Liver (tissue), 9 donors: ENCODE measurements around the gene RFT1. TPM values are rescaled to one million over a fixed set of nuclear protein-coding genes. Genes with fewer than 3 reads are reported as not detected.

Experiments
- DNase-seq: peaks from one replicate; pipeline ENCODE4 v3.0.0-alpha.2; 2017; ENCODE audit warnings: low spot score
- H3K27ac ChIP-seq, 2 donors: one replicate each; pipeline ENCODE4 v1.7.0; 2013; ENCODE audit warnings: inconsistent platforms in 2 of 2, low read length in 2 of 2, control low read depth in 1 of 2, low read depth in 1 of 2, mild to moderate bottlenecking in 1 of 2
- H3K27me3 ChIP-seq, 4 donors: one replicate each; pipeline versions ENCODE4 v1.6.1 to v1.7.0; 2013; ENCODE audit warnings: low read length in 3 of 4, inconsistent platforms in 1 of 4, mild to moderate bottlenecking in 1 of 4, moderate library complexity in 1 of 4; ENCODE audit not compliant: control insufficient read depth in 4 of 4, insufficient read depth in 4 of 4
- H3K36me3 ChIP-seq, 4 donors: one replicate each; pipeline versions ENCODE4 v1.6.1 to v1.7.0; 2013; ENCODE audit warnings: low read length in 3 of 4, mild to moderate bottlenecking in 3 of 4, low read depth in 1 of 4, moderate library complexity in 1 of 4; ENCODE audit not compliant: control insufficient read depth in 4 of 4, insufficient read depth in 3 of 4
- H3K4me1 ChIP-seq, 4 donors: one replicate each; pipeline versions ENCODE4 v1.6.1 to v1.7.0; 2013; ENCODE audit warnings: low read length in 3 of 4, mild to moderate bottlenecking in 3 of 4, moderate library complexity in 1 of 4; ENCODE audit not compliant: control insufficient read depth in 4 of 4, insufficient read depth in 4 of 4
- H3K4me3 ChIP-seq, 3 donors: one replicate each; pipeline versions ENCODE4 v1.6.1 to v1.7.0; 2013; ENCODE audit warnings: low read length in 3 of 3, control low read depth in 1 of 3, low read depth in 1 of 3, mild to moderate bottlenecking in 1 of 3
- H3K9ac ChIP-seq, 2 donors: one replicate each; pipeline ENCODE4 v1.7.0; 2013; ENCODE audit warnings: low read length in 2 of 2, mild to moderate bottlenecking in 2 of 2, moderate library complexity in 2 of 2, control low read depth in 1 of 2, low read depth in 1 of 2
- H3K9me3 ChIP-seq, 4 donors: one replicate each; pipeline versions ENCODE4 v1.6.1 to v1.7.0; 2013; ENCODE audit warnings: low read length in 3 of 4; ENCODE audit not compliant: control insufficient read depth in 4 of 4
- ATF3 ChIP-seq: IDR thresholded peaks from 2 replicates; pipeline ENCODE4 v1.6.1; 2016; ENCODE audit warnings: antibody characterized with exemption
- CTCF ChIP-seq: fragments of 150-350 bp; IDR thresholded peaks from 2 replicates; pipeline ENCODE4 v1.5.1; 2017; ENCODE audit warnings: improper control_type of control experiment, low read depth, low read length; ENCODE audit not compliant: missing input control
- EGR1 ChIP-seq, 2 donors: IDR thresholded peaks; 2 replicates each; pipeline ENCODE4 v1.6.1; 2016 to 2018; ENCODE audit warnings: antibody characterized with exemption in 2 of 2, low read depth in 2 of 2
- FOXA1 ChIP-seq: IDR thresholded peaks from 2 replicates; pipeline ENCODE4 v1.6.1; 2016; ENCODE audit warnings: antibody characterized with exemption
- FOXA2 ChIP-seq: IDR thresholded peaks from 2 replicates; pipeline ENCODE4 v1.6.1; 2016; ENCODE audit warnings: antibody characterized with exemption
- GABPA ChIP-seq, 2 donors: IDR thresholded peaks in 1 of 2; conservative IDR thresholded peaks in 1 of 2; 2 replicates each; pipeline ENCODE4 v1.6.1; 2016; ENCODE audit warnings: antibody characterized with exemption in 2 of 2, mild to moderate bottlenecking in 1 of 2, moderate library complexity in 1 of 2
- HNF4A ChIP-seq, 2 donors: conservative IDR thresholded peaks; 2 replicates each; pipeline ENCODE4 v1.6.1; 2016; ENCODE audit warnings: antibody characterized with exemption in 2 of 2, mild to moderate bottlenecking in 2 of 2
- HNF4G ChIP-seq: IDR thresholded peaks from 2 replicates; pipeline ENCODE4 v1.6.1; 2016; ENCODE audit warnings: antibody characterized with exemption
- JUND ChIP-seq, 2 donors: IDR thresholded peaks; 2 replicates each; pipeline ENCODE4 v1.6.1; 2016; ENCODE audit warnings: antibody characterized with exemption in 2 of 2
- MAX ChIP-seq: IDR thresholded peaks from 2 replicates; pipeline ENCODE4 v1.6.1; 2016; ENCODE audit warnings: antibody characterized with exemption
- NR2F2 ChIP-seq: IDR thresholded peaks from 2 replicates; pipeline ENCODE4 v1.6.1; 2016; ENCODE audit warnings: antibody characterized with exemption
- RAD21 ChIP-seq, 2 donors: IDR thresholded peaks; 2 replicates each; pipeline ENCODE4 v1.6.1; 2016; ENCODE audit warnings: antibody characterized with exemption in 2 of 2, mild to moderate bottlenecking in 2 of 2
- REST ChIP-seq: IDR thresholded peaks from 2 replicates; pipeline ENCODE4 v1.6.1; 2016; ENCODE audit warnings: antibody characterized with exemption, mild to moderate bottlenecking
- RXRA ChIP-seq, 2 donors: IDR thresholded peaks; 2 replicates each; pipeline ENCODE4 v1.6.1; 2017 to 2018; ENCODE audit warnings: antibody characterized with exemption in 2 of 2, mild to moderate bottlenecking in 1 of 2
- SP1 ChIP-seq: IDR thresholded peaks from 2 replicates; pipeline ENCODE4 v1.6.1; 2018; ENCODE audit warnings: antibody characterized with exemption, mild to moderate bottlenecking
- TAF1 ChIP-seq: conservative IDR thresholded peaks from 2 replicates; pipeline ENCODE4 v1.6.1; 2016; ENCODE audit warnings: antibody characterized with exemption, mild to moderate bottlenecking
- YY1 ChIP-seq: IDR thresholded peaks from 2 replicates; pipeline ENCODE4 v1.6.1; 2016; ENCODE audit warnings: antibody characterized with exemption, mild to moderate bottlenecking
- ZBTB33 ChIP-seq: IDR thresholded peaks from 2 replicates; pipeline ENCODE4 v1.6.1; 2016; ENCODE audit warnings: antibody characterized with exemption
- WGBS: extraction: QIAGEN DNeasy Blood & Tissue Kit; methylation state at CpG from one replicate; pipeline ENCODE4 v1.1.7; 2013; 5-methylcytosine and 5-hydroxymethylcytosine counted together
- polyA plus RNA-seq, 2 donors: library from polyadenylated mRNA; stranded (reverse) in 1 of 2; unstranded in 1 of 2; fragments of 200-250 nt in 1 of 2; fragments of >200 nt in 1 of 2; fragmentation: Nextera tagmentation in 1 of 2; extraction: Ambion mirVana in 1 of 2; gene quantifications; one replicate each; pipeline versions ENCODE4 v1.2.1 to v1.2.3, GENCODE V29; 2013 to 2015
- total RNA-seq, 2 donors: library from RNA; depleted of rRNA; stranded (reverse); fragments of >200 nt; gene quantifications; one replicate each; pipeline ENCODE4 v1.2.3, GENCODE V29; 2014
- donor health status: healthy.
- donor health status: healthy.
- donor health status: healthy.
- donor health status: healthy.
- donor health status: healthy.

RFT1 gene
- total and polyA plus RNA-seq, 4 donors = 8.0 to 12.6 (median 11.8) TPM

GRCh38 chr3:53049987-53050386 lies 80.2 kb downstream of the RFT1 start:
- no peaks in the 10 kb centered on the region for H3K9me3 ChIP-seq
- no peaks in the 10 kb centered on the region for H3K27me3 ChIP-seq
- no peaks in the 10 kb centered on the region for H3K36me3 ChIP-seq
- no peak for DNase-seq
- peak in 1 of 2 donors; percentile 14 for TF ChIP-seq RXRA (IDR thresholded peaks at IDR 0.05)
- TF ChIP-seq FOXA2 = no peak
- no peak for TF ChIP-seq CTCF
- TF ChIP-seq EGR1 (IDR thresholded peaks at IDR 0.05; ENCODE audit: low read depth in 2 of 2) = no peak
- no peak for TF ChIP-seq JUND (IDR thresholded peaks at IDR 0.05)
- TF ChIP-seq FOXA1 = no peak
- peak; percentile 29 for TF ChIP-seq SP1
- TF ChIP-seq MAX = no peak
- no peak for TF ChIP-seq HNF4G
- TF ChIP-seq ZBTB33 = no peak
- TF ChIP-seq GABPA (IDR thresholded peaks at IDR 0.05 in 1 of 2, conservative IDR thresholded peaks at IDR 0.05 in 1 of 2) = no peak
- peak; percentile 11 to 47 for TF ChIP-seq HNF4A (conservative IDR thresholded peaks at IDR 0.05)
- TF ChIP-seq ATF3 = no peak
- no peak for TF ChIP-seq REST
- no peak for TF ChIP-seq TAF1
- no peak for TF ChIP-seq RAD21 (IDR thresholded peaks at IDR 0.05)
- TF ChIP-seq NR2F2 = no peak
- no peak for TF ChIP-seq YY1
- no peak overlapping the region for H3K9ac ChIP-seq
- H3K27ac ChIP-seq = no peak overlapping the region
- 80% methylated on average over 8 of the region's 8 CpGs for WGBS
- peaks cover 0 to 7% (median 2%) of the 10 kb centered on the region in 4 donors for H3K4me1 ChIP-seq
- H3K4me3 ChIP-seq = no peak overlapping the region
